Hematopoietic multipotent progenitor cell treated with erythropoietin and hydrocortisone succinate and interleukin-3 and kit ligand, for 8 days (in vitro differentiated cells): Measurements from ENCODE around the gene TTC16.
A peak's percentile ranks its signal among the peaks of the same experiment; 100 is the strongest.
"Not testable (repeated sequence)": the region's sequence is repeated elsewhere in the genome, so short reads cannot be mapped to it uniquely, and the experiment has no call there.

Experiments used
- DNase-seq: peaks from one replicate; pipeline ENCODE4 v3.0.0-alpha.2; 2015

TTC16 gene

DNA sequence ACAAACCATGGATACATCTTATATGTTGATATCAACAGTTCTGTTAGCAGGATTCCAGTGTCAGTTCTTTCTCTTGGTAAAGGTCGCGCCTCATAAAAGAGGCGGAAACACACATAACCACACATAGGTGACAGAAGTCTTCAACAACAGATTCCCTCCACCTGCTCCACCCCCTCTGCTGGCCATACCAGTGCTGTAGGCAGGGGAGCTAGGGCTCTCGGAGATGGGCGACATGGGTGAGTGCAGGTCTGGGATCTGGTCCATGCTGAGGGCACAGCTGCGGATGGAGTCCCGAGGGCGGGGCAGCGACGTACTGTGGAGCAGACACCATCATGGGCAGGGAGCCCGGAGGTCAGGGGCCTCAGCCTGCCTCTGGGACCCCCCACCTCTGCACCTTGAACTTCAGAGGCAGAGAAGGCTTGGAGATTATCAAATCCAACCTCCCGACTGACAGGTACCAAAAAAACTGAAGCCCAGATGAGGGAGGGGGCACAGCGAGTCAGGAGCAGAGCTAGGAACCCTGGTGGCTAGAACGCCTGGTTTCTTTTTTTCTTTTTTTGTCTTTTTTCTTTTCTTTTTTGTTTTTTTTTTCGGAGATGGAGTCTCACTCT is 31.2 kb downstream of the TTC16 start:
- DNase-seq, result no peak

DNA sequence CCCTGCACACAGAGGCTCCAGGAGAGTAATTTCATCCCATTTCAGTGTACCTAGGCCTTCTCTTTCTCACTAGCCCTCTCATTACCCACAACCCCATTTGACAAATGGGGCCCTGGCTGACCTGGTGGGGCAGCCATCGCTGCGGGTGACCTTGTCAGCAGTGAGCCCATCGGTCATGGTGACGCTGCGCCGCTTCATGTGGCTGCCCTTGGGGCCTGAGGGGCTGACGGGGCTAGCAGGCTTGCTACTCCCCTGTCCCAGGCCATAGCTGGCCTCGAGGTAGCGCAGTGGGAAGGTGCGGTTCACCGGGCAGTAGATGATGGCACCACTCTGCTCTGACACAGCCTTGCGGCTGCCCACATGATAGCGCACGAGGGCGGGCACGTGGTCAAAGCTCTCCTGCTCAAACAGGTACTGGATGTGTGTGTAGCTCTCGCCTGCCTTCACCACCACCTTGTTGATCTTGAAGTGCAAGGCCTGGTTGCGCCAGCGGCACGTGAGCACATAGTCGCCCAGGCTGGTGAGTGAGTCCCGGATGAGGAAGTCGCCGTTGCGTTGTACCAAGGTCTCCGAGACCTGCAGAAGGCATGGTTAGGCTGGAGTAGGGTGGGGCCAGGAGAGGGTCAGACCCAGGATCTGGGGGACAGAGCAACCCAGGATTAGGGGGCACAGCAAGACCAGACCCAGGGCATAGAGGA is 33.4 kb downstream of the TTC16 start:
- no peak for DNase-seq

DNA sequence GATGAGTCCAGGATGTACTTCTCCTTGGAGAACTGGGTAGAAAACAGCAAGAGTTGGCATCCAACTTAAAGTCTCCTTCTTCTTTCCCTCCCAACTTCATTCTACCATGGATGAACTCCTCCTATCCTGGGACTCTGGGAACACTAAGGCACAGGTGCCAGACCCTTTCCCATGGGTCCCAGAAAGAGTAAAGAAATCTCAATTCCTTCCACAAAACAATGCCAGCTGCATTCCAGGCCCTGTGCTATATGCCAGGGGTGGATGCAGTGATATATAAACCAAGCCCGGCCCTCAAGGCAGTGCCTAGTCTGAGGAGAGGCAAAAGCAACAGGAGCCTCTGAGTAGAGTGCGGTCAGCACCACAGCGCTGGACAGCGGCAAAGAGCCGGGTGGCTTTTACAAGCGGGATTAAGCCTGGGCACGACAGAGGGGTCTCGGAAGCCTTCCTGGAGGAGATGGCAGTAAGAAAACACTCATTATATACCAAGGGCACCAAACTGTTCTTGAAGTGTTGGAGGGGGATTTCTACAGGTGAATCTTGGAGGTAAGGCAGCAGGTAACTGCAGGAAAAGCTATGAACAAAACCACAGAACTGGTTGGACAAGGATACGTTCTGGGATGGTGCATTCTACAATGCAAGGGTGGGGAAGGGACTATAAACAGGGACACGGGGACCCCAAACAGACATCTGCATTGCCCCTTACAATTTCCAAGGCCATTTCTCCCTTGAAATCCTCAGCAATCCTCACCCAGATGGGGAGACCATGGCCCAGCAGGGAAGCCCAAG is 35.6 kb downstream of the TTC16 start:
- no peak for DNase-seq

DNA sequence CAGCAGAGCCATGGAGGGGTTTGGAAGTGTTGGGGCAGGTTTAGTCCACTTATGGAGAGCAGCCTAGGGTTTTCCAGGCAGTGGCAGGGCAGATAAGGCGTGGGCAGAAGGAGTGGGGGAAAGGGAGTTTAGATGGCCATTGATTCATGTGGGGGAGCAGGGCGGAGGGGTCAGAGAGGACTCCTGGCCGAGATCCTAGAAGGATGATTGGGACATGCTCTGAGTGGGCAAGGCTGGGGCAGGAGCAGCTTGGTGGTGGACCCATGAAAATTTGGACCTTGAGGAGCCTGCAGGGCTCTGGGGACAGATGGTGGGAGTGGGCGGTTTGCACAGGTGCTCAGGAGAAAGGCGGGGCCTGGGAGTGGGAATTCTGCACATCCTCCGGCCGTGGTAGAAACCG is 37.3 kb downstream of the TTC16 start:
- DNase-seq, result no peak

DNA sequence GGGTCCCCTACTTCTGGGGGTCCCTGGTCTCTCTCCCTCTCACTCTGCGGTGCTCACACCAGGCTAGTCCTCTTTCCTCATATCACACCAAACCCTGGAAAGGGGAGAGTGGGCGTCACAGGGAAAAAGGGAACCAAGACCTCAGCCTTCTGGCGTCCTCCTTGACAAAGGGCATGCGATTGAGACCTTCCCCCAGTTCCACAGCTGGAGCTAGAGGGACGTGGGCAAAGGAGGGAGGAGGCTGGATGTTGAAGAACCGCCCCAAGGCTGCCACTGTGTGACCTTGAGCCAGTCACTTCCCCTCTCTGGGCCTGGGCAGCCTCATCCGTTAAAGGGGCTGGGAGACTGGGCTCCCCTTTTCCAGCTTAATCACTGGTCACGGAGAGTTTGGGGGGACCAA is 37.7 kb downstream of the TTC16 start:
- DNase-seq, result no peak

DNA sequence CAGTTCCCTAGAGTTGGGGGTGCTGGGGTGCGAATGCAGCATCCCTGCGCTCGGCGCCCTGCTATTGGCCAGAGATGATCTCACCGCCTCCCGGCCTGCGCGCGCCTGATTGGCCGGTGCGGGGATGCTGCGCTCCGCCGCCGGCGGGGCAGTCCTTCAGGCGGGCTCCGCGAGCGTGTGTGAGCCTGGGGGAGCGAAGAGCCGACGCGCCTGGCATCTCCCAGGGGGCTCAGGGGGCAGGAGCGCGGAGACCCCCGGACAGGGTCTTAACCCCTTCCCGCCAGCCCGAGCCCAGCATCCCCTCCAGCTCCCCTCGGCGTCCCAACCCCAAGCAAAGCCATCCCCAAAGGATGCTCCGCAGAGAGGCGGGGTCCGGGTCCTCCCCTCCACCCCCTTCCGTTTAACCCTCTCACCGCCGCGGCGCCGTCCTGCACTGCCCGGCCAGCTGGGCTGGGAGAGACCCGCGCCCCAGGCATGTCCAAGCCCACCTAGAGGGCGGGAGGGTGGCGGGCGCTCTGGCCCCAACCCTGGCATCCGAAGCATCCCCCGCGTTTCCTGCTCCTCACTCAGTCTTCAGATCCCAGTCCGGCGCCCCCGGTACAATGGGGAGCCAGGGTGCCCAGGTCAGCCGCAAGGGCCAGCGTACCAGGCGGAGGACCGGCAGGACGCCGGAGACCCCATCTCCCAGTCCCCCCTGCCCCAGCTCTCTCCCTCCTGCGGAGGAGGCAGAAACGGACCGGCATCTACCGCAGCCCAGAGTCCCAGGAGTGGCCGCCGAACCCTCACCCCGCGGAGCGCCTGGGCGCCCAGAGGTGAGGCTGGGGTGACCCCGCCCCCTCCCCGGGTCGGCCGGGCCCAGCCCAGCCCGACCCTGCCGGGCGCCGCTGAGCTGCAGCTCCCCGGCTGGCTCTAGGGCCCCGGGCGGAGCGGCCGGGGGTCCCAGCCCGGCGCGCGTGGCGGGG is 38.5 kb downstream of the TTC16 start:
- DNase-seq, result no peak

- DNase-seq, result no peak
Observed at GRCh38 chr9:127755061-127756060, 39.5 kb downstream of the TTC16 start.

- no peak for DNase-seq
Observed at GRCh38 chr9:127756233-127756632, 40.4 kb downstream of the TTC16 start.

- DNase-seq, result not testable (repeated sequence)
Observed at GRCh38 chr9:127756776-127757175, 40.9 kb downstream of the TTC16 start.

- DNase-seq, result no peak
Observed at GRCh38 chr9:127758843-127759242, 43.0 kb downstream of the TTC16 start.

GRCh38 chr9:127761061-127761460 is 45.2 kb downstream of the TTC16 start:
- DNase-seq, result no peak

DNA sequence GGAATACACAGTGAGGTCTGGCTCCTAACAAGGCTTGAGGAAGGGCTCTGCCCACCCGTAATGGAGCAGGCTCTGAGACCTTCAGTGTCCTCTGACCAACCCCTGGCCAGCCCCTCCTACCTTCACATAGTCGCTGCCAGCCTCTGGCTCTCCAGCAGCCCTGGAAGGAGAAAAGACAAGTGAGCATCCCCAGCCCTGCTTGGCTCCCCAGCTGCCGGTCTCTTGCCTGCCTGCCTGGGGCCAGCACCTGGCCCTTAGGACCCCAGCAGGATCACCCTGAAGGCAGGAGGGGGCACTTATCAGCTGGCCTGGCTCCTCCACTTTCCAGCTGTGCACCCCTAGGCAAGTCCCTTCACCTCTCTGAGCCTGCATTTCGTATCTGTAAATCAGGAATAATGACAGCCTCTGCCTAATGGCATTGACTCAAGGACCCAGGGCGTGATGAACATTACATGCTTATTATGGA is 45.6 kb downstream of the TTC16 start:
- DNase-seq, result no peak

GRCh38 chr9:127762111-127762676 is 46.3 kb downstream of the TTC16 start:
- DNase-seq, result no peak

DNA sequence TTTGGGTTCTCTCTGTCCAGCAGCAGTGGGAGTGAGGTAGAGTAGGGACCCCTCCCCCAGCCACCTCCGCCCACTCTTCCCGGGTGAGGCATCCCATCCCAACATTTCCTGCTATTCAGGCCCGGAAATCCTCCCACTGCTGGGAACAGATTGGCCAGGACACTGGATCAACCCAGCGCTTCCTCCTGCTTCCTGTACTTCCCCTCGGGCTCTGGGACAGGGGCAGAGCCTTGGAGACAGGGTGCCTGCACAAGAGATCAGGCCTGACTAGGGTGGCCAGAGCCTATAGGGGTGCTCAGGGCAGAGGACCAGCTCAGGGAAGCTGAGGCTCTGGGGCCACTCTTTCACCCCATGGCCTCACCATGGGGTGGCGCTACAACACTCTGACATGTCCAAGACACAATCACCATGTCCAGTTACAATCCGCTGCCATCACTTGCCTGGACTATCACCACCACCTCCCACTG is 48.1 kb downstream of the TTC16 start:
- peak; percentile 50 for DNase-seq

DNA sequence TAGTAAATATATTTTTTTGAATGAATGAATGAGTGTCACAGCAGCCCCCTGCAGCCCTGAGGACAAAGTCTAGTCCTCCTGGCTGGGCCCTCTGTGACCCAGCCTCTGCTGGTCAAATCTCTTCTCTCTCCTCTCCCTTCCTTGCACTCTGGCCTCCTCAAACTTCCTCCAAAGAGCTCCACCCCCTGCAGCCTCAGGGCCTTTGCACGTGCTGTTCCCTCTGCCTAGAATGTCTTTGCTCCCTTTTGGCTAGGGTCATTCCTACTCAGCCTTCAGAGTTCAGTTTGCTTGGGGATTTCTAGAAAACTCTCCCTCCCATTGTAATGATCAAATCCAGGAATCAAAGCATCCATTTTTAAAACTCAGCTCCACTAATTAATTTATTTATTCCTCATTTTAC is 49.5 kb downstream of the TTC16 start:
- no peak for DNase-seq

DNA sequence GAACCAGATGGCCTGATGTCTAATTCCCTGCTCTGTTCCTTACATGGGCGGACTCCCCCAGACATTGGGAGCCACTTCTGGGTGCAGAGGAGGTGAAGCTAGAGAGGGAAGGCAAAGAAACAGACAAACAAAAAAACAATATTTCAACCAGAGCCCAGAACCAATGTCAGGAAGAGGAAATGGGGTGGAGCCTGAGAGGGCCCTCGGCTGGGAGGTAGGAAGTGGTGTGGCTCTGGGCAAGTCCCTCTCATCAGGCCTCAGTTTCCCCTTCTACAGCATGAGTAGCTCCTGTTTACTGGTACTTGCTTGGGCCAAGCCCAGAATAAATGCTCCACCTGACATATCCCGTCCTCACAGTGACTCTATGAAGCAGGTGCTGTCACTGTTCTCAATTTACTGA is 51.5 kb downstream of the TTC16 start:
- DNase-seq, result no peak

DNA sequence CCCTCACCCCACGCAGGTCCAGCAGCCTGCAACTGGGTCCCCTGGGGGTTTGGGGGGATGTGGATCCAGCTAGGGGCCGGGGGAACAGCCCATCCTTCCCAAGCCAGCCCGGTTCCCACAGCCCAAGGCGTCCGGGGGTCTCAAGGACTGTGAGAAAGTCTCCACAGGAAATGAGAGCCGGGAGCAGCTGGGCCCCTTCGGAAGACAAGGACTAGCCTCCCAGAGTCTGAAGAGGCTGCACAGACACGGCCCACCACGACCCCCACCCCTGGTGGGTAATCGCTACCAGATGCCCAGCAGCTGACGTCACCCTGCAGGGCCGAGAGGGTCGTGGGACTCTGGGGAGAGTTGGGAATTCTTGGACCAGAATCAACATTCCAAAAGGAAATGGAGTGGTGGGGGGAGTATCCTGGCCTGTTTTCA is 52.0 kb downstream of the TTC16 start:
- DNase-seq, result no peak

DNA sequence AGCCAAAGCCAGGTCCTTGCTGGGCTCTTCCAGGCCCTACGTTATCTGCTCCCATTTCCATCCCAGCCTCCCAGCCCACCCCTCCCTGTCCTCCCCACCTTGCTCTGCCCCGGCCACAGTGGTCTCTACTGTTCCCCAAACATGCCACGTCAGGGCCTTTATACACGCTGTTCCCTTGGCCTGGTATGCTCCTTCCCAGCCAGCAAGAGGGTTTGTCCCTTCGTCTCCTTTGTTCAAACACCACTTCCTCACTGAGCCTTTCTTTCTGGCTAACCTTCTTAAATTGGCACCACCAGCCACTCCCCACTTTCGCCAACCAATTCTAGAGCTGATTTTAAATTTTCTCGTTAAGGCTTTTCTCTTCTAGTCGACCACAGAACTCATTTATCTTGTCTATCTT is 52.8 kb downstream of the TTC16 start:
- peak; percentile 33 for DNase-seq

GRCh38 chr9:127769101-127769500 is 53.2 kb downstream of the TTC16 start:
- DNase-seq, result no peak

GRCh38 chr9:127769929-127770582 is 54.2 kb downstream of the TTC16 start:
- DNase-seq, result no peak

- DNase-seq, result no peak
Observed at GRCh38 chr9:127770583-127770904, 54.7 kb downstream of the TTC16 start.
